ENCODE results near the gene HRG. TPM values are rescaled to one million over a fixed set of nuclear protein-coding genes. Genes with fewer than 3 reads are reported as not detected.
"Not testable (repeated sequence)": the region's sequence is repeated elsewhere in the genome, so short reads cannot be mapped to it uniquely, and the experiment has no call there.

HRG gene
- total RNA-seq, 2 experiments from 2014 or later = not detected

GRCh38 chr3:186683979-186684378 is 18.2 kb downstream of the HRG start:
- CTCF ChIA-PET = no interaction called here
- H3K4me3 Mint-ChIP-seq = no peak overlapping the region

GRCh38 chr3:186686475-186686874 is 20.7 kb downstream of the HRG start:
- DNase-seq; H3K4me1 Mint-ChIP-seq (ENCODE audit: low read depth); POLR2A ChIA-PET; H3K36me3 Mint-ChIP-seq (ENCODE audit: low read depth); ATAC-seq; CTCF ChIA-PET; H3K4me3 Mint-ChIP-seq; H3K27ac Mint-ChIP-seq; intact Hi-C loops (cut with micrococcal nuclease): not testable (repeated sequence)
- peaks cover 35% of the 10 kb centered on the region for H3K27me3 Mint-ChIP-seq
- H3K9me3 Mint-ChIP-seq = peaks cover 11% of the 10 kb centered on the region

More at GRCh38 chr3:186683979-186684378, 18.2 kb downstream of the HRG start:
- ATAC-seq (no peak), DNase-seq (no peak)
- POLR2A ChIA-PET = no interaction called here
- Mint-ChIP-seq H3K27ac (no peak overlapping the region), H3K4me1 (ENCODE audit: low read depth) (no peaks in the 10 kb centered on the region), H3K36me3 (ENCODE audit: low read depth) (peaks cover 3% of the 10 kb centered on the region), H3K9me3 (peaks cover 11% of the 10 kb centered on the region), H3K27me3 (peaks cover 37% of the 10 kb centered on the region)
- intact Hi-C loops (cut with micrococcal nuclease) = no loop called here
- no peak for TF ChIP-seq CTCF (IDR thresholded peaks at IDR 0.05)

GRCh38 chr3:186687120-186687651 is 21.4 kb downstream of the HRG start:
- POLR2A ChIA-PET = no interaction called here

GRCh38 chr3:186690304-186690703 is 24.5 kb downstream of the HRG start:
- H3K36me3 Mint-ChIP-seq (ENCODE audit: low read depth); H3K9me3 Mint-ChIP-seq; POLR2A ChIA-PET; ATAC-seq; H3K27ac Mint-ChIP-seq; intact Hi-C loops (cut with micrococcal nuclease); H3K4me1 Mint-ChIP-seq (ENCODE audit: low read depth); H3K4me3 Mint-ChIP-seq; DNase-seq; CTCF ChIA-PET: not testable (repeated sequence)
- H3K27me3 Mint-ChIP-seq = peaks cover 29% of the 10 kb centered on the region

More at GRCh38 chr3:186687120-186687651, 21.4 kb downstream of the HRG start:
- Mint-ChIP-seq H3K27me3 (peaks cover 39% of the 10 kb centered on the region), H3K9me3 (peaks cover 11% of the 10 kb centered on the region), H3K27ac (no peak overlapping the region), H3K4me1 (ENCODE audit: low read depth) (peaks cover 3% of the 10 kb centered on the region), H3K4me3 (no peak overlapping the region), H3K36me3 (ENCODE audit: low read depth) (peaks cover 3% of the 10 kb centered on the region)
- CTCF ChIA-PET = interaction anchor here (1.6 kb wide), 1 partner anchor 70 kb away, joined by 3 read pairs; no protein-coding TSS in a partner anchor
- ATAC-seq (no peak), DNase-seq (no peak)
- intact Hi-C loops (cut with micrococcal nuclease) = no loop called here
- TF ChIP-seq CTCF (IDR thresholded peaks at IDR 0.05) = no peak

DNA sequence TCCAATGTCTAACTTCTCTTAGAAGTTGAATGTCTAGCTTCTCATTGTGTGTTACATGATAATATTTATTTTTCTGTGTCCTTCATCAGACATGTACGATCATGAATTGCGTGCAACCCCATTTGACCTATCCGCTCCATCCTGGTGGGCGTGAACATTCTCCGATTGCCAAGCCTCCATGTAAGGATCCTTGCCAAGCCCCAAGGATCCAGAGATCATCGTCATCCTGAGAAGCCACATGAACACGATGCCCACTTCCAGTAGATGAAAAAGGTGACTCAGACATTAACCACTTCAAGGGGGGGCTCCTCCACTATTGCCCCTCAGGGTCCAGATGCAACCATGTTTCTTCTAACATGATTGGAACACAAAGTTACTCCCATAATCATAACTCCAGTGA is 25.9 kb downstream of the HRG start:
- intact Hi-C loops (cut with micrococcal nuclease) = no loop called here
- no peaks in the 10 kb centered on the region for H3K36me3 Mint-ChIP-seq (ENCODE audit: low read depth)
- no peak for TF ChIP-seq CTCF (IDR thresholded peaks at IDR 0.05)
- no peak overlapping the region for H3K4me3 Mint-ChIP-seq
- ChIA-PET CTCF (interaction anchor here (1.2 kb wide), 1 partner anchor 16 kb away, joined by 3 read pairs; no protein-coding TSS in a partner anchor), POLR2A (no interaction called here)
- DNase-seq = no peak
- H3K27me3 Mint-ChIP-seq = peaks cover 18% of the 10 kb centered on the region
- peaks cover 3% of the 10 kb centered on the region for H3K4me1 Mint-ChIP-seq (ENCODE audit: low read depth)
- no peak overlapping the region for H3K27ac Mint-ChIP-seq
- ATAC-seq = no peak
- no peaks in the 10 kb centered on the region for H3K9me3 Mint-ChIP-seq

DNA sequence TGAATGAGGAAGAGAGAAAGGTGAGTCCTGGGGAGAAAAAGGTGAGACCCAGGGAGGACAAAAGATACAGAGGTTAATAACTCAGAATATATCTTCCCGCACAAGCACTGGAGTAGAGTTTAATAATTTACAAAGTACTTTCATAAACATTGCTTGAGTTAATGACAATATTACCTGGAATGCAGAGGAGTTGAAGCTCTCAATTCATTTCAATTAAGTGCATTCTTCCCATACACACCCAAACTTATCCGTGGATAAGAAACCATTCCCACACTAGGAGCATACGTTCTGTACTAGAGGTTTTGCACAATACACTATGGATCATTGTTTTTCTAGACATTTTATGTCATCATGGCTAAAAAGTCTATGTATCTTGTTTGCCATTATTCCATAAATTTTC is 28.0 kb downstream of the HRG start:
- DNase-seq = no peak
- Mint-ChIP-seq H3K27ac (no peak overlapping the region), H3K9me3 (no peaks in the 10 kb centered on the region), H3K27me3 (peaks cover 17% of the 10 kb centered on the region), H3K4me3 (no peak overlapping the region), H3K4me1 (ENCODE audit: low read depth) (peaks cover 3% of the 10 kb centered on the region), H3K36me3 (ENCODE audit: low read depth) (no peaks in the 10 kb centered on the region)
- TF ChIP-seq CTCF (IDR thresholded peaks at IDR 0.05) = no peak
- intact Hi-C loops (cut with micrococcal nuclease) = no loop called here
- no peak for ATAC-seq
- CTCF ChIA-PET = no interaction called here
- POLR2A ChIA-PET = no interaction called here
